Measurements from ENCODE around the gene TMCC3.
"Not testable (repeated sequence)": the region's sequence is repeated elsewhere in the genome, so short reads cannot be mapped to it uniquely, and the experiment has no call there.

The TMCC3 gene

DNA sequence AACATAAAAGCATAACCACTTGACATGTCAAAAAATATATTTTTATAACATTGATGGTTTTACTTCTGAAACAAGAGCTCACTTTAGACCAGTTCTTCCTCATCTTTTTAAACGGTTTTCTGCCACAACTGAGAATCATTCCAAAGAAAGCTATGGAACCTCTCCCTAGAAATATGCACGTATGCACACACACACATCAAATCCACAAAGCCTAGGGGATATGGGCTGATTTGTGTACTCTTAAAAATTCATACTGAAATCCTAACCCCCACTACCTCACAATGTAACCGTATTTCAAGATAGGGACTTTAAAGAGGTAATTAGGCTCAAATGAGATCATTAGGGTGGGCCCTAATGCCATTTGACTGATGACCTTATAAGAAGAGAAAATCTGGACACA lies 19.3 kb downstream of the TMCC3 start:
- DNase-seq, result no peak

DNA sequence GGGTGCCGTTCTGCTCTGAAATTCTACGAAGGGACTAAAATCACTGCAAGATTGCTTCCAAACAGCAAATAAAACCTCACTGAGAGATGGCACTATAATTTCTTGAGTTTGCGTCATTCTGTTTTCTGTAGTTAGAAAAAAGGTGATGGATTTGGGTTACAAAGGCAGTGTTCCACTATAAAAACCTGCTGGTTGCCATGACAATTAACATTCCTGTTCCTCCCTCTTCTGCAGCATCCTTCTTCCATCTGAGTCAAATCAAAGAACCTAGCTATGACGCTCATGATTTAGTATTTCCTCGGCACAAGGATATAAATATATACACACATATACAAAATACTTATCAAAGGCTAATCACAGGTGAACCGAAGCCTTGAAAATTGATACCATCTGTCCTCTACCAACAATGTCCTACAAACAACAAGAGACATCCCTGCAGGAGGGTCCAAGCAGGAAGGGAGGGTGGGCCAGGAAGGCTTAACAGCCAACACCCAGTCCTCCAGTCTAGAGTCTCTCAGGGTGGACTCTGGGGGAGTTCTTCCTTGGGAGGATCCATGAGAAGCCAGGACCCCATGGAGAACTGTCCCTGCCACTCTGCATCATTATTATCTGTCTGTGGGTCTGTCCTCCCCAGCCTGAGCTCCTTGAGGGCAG lies 21.4 kb downstream of the TMCC3 start:
- DNase-seq, result no peak

DNA sequence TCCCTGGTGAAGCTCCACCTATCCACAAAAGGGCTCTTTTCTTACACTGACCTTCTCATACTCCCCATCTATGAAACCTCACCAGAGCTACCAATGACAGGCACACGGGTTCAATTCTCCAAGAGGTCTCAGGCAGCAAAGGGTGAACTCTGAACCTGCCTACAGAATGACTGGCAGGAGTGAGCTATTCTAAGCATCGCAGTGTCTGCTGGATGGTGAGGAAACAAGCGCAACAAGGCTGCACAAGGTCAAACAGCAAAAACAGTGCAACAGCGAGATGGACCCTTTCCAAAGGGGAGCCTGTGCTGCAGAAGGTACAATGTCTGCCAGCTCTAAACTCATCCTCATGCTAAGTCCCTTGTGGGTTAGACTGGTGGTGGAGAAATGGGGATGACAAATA lies 22.0 kb downstream of the TMCC3 start:
- no peak for DNase-seq

DNA sequence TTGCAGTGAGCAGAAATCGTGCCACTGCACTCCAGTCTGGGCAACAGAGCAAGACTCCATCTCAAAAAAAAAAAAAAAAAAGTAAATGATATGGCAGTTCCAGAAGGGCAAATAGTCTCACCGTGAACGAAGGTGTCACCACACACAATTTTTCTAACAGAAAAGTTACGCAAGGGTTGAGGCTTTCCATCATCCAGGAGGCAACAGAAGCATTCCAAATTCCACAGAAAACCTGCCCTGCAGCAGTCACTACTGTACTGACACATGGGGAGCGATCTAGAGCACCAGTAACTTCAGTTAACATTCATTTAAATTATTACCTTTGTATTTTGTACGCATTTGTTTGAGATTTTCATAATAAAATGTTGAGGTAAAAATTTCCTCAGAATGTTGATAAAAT lies 24.8 kb downstream of the TMCC3 start:
- no peak for DNase-seq

DNA sequence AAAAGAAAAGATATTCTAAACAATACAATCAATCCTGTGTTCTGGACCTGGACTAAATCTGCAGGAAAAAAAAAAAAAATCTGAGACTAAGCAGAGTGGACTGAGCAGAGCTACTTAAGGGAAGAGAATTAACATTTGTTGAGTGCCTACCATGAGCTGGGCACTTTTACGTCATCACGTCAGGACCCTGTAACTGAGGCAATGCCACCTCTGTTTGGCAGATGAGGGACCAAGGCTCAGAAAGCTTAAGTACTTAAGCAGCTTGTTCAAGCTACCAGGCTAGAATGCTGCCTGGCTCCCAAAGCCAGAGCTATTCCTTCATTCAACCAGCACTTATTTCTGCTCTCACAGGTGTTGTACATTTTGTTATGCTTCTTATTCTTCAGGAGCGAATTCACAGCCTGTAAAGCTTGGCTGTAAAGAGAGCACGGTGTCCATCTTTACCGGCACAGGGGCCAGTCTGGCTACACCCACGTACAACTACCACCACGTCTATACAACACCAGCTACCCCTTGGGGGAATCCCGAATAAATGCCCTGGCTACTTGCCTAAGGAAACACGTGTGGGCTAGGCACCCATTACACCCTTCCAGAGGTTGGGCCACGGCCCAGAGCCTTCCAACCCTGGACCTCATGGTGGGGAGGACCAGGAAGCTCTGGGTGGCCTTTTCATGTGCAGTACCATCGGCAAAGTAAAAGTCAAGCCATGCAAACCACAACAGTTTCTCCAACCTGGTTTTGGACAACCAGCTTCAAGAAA lies 27.0 kb downstream of the TMCC3 start:
- DNase-seq, result no peak

DNA sequence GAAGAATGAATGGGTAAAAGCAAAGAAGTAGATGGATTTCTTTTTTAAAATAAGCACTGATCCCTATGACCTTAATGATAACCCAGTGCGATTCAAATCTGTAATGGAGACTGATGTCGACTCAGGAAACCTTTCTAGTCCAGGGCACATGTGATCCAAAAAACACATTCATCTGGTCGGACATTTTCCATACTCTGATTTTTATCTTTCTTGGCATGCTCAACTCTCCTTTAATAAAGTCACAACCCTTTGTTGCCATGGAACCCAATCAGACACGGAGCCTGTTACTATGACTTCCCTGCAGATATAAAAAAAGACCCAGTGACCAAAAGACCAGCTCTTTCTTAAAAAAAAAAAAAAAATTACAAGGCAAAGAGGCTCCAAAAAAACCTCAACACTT lies 27.9 kb downstream of the TMCC3 start:
- DNase-seq, result no peak

DNA sequence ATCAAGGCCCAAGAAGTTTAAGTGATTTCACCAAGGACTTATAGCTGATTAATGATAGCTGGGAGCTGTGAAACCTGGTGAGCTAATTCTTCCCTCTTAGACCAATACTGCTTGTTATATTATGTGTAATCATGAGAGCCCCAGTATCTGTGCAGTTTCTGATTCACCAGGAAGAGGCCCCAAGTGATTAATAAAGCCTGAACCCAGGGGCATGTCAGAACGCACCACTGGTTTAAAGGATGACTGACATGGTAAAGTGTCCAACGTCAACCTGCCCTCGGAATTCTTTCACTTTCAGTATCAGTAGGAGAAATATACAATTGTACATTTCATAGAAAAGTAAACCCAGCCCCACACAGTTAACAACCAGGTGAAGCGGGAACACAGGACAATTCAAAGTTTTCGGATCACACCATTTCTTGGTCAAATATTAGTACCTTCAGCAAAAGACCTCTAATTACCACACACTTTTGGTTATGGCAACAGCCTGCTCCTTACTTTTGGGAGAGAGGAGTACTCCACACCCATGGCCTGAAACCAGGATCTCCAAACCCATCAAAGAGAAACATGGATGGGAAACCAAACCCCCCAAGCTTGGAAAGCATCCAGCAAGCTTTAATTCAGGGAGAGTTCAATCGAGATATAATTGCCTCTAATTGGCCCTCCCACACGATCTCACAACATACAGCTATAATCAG lies 28.5 kb downstream of the TMCC3 start:
- no peak for DNase-seq

DNA sequence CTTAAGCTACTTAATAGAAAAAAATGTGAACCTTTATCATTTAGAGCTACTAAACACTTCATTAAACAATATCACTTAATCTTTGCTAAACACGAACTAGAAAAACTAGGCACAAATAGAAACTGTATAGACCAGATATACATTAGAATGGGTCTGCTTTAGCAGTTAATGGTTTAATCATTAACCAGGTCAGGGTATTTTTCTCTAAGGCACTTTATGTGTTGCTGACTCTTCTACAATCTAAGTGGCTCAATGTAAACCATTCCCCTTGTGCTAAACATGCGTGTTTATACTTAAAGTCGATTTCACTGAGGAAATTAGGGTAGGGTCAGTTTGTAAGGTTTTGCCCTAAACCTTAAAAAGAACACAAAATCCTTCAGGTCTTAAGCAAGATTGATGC lies 29.7 kb downstream of the TMCC3 start:
- DNase-seq, result no peak

DNA sequence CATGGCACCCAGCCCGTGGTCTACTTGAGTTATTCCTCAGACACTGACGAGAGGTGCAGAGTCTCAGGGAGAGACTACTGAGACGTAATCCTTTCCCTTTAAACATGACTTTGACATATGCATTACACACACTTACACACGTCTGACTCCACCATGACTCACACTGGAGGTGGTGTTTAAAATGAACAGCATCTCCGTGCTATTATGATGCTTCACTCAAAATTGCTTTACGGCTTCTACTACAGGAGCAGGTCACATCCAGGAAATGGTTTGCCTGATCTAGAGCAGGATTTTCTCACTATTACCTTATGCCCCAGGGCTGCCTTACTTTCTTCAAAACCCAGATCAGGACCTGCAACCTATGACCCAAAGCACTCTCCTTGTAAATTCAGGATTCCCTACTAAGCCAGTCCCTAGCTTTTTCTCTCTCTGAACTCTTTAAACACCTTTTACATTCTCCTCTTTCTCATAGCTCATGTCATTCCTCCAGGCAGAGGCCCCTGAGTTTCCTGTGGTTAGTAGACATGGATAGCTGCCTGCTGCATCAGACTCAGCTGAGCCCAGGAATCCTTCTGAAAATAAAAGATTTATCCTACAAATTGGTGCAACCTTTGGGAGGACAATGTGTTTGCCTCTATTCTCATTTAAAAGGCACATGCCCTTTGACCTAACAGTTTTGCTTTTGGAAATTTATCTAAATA lies 31.2 kb downstream of the TMCC3 start:
- no peak for DNase-seq

DNA sequence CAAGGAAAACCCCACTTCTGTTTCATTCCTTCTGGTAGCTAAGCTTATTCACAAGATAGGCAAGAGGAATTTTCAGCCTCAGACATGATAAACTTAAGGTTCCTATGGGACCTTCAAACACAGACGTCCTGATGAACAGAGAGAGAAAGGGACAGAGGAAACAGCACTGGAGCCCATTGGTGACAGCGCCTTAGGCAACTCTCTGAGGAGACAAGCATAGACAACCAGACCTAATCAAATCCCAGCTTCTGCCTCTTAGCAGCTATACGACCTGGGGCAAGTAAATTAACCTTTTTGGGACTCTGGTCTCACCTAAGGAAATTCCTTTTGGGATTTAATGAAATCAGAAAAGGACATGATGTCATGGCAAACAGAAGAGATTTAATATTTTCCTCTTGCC lies 33.3 kb downstream of the TMCC3 start:
- no peak for DNase-seq

DNA sequence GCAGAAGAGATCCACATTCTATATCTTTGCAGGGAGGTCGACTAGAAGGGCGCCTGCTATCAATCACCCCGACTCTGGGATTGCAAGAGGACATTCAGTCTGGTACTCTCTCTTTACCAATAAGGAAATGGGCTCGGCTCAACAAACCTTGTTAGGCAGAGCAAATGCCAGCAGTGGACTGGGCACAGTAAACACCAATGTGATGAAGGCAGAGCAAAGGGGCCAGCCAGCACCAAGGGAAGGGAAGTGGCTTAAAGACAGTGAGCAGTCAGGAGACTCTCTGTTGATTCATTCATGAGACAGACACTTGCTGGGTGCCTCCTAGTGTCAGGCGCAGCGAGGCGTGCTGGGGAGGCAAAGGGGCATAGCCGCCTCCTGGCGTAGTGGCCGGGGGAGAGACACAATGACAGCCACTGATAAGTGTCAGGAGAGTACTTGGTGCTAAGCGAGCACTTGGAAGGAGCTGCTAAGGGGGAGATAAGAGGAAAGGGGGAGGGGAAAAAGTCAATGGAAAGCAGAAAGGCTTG lies 34.1 kb downstream of the TMCC3 start:
- no peak for DNase-seq

DNA sequence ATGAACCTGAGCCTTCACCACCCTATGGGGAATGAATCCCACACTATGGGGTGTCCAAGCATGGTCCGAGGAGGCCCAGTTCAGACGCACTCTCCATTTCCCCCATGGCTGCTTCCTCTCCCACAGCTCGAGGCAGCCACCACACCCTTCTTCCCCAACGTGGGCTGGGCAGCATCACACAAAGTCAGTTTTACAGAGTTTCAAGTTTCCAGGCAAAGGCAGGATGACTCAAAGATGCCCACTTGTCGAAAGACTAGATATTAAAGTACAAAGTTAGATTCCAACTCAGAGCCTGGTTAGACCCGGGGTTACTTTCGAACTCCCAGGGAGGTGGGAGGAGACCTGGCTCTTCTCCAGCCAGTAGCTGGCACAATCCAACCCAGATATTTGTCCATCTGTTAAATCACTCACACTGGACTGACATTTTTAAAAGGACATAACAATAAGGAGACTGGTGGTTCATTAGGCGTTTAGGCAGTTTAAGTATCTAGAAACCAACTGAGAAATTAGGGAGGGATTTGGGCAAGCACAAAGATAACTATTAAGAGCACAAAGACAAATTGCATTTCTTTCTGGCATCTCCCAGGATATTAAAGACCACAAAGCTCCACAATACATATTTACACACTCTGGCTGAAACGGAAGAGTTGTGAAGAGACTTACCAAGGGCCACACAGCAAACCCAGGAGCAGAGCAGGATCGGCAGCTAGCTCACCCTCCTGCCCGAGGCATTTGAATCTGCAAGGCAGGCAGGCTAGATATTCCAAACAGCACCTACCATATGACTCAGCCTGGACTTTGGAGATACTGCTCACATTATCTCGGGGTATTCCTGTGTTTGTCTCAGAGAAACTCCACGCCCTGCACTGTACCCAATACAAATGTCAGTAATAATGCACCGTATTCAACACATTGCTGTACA lies 34.8 kb downstream of the TMCC3 start:
- no peak for DNase-seq

DNA sequence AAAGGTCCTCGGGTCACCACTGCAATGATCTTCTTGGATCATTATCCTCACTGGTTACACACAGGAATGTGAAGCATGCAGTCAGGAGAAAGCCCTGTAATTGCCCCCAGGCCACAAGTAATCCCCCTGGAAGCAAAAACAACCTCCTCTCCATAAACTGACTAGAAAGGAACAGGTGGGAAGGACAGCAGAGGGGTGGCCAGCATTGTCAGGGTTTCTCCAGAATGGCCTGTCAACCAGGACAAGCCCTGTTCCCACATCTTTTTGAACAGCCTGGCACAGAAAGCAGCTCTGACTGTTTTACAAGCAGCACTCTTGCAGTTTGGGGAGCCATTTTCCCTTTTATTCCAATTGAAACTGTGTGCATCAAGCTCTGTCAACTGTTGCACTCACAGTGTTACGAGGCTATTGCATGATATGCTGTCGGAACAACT lies 36.1 kb downstream of the TMCC3 start:
- no peak for DNase-seq

DNA sequence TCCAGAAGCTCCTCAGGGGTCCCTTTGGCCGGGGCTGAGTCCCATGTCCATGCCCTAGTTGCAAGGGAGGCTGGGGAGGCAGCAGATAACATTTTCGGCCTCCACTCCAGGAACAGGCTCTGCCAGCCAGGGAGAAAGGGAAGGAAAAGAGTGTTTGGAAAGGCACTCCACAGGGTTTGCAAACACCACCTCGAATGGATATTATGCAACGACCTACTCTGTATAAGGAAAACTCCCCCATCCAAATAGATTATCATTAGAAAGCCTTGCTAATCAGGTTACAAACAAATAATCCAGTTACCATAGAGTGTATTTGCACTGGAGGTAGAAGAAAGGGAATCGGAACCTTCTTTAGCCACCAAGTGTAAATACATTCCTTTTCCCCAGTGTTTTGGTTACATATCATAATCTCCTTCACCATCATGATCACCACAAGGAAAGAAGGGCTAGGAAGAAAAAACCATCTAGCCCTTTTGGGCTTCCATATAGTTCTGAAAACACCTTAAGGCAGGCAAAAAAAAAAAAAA lies 40.4 kb downstream of the TMCC3 start:
- DNase-seq, result no peak

DNA sequence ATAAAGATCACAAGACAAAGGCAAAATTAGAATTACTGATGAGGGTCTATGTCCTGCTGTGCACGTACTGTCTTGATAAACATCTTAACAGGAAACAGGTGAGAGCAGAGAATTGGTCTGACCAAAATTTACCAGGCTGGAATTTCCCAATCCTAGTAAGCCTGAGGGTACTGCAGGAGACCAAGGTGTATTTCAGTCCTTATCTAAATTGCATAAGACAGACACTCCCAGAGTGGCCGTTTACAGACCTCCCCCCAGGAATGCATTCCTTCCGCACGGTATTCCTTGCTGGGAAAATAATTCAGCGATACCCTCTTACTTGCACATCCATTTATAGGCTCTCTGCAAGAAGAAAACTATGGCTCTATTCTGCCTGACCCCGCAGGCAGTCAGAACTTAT lies 43.5 kb downstream of the TMCC3 start:
- not testable (repeated sequence) for DNase-seq

DNA sequence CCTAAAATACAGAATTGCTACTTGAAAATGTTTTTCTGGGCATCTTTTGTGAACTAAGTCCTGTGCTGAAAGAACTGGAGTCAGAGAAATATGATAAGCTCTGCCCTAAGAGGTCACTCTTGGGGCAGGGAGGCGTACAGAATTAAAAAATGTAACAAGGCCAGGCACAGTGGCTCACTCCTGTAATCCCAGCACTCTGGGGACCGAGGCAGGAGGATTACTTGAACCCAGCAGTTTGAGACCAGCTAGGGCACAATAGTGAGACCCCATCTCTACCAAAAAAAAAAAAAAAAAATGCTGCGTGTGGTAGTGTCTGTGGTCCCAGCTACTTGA lies 46.0 kb downstream of the TMCC3 start:
- no peak for DNase-seq

DNA sequence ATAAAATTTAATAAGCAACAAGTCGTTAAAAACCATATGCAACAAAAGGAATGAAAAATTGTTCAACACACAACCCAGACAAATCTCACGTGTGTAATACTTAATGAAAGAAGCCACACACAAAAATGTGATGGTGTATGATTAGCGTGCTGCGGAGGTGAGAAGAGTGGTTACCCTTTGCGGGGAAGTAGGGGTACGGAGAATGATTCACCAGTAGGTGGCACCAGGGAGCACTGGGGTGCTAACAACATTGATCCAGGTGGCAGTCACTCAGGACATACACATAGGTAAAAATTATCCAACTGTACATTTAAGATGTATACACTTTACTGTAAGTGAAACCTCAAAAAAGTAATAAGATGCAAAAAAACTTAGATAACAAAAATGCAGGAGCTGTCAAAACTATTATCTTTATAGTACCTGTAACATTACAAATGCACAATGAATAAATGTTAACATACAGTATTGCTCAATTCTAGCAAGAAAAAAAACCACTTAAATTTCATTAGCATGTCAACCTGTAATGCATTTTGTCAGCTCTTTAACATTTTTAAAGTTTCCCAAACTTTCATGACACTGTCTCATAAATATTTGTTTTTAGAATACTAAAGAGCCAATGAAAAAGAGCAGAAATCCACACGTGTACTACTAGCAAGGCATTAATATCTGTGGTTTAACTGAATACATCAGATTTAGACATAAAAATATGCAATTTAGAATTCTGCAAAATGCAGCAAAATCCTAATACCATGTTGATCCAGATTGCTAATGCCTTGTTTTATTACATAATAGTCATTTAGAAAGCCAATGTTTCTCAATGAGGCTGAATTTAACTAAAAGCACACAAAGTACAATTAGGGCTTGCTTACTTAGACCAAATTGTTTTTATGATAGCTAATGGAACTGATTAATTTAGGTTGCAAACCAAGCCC lies 46.7 kb downstream of the TMCC3 start:
- peak; percentile 25 for DNase-seq

DNA sequence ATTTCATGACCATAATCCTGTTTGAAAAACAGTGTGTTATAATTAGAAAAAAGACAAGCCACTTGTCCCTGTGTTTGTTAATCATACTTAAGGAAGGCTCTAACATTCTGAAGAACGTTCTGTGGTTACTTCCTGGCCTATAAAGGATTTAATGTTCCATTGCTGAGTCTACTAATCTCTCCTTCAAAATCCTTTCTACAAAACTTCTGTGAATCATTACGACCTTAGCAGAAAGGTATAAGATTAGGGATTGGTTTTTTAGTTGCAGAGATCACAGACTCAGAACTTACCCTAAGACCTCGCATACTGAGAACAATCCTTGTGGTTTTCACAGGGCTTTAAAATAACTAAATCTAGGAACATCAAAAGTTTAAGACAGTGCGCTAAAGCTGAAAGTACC lies 48.3 kb downstream of the TMCC3 start:
- DNase-seq, result no peak

DNA sequence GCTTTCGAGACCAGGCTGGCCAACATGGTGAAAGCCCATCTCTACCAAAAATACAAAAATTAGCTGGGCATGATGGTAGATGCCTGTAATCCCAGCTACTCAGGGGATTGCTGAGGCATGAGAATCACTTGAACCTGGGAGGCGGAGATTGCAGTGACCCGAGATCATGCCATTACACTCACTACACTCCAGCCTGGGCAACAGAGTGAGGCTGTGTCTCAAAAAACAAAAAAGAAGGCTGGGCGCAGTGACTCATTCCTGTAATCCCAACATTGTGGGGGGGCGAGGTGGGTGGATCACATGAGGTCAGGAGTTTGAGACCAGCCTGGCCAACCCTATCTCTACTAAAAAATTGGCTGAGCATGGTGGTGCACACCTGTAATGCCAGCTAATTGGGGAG lies 49.0 kb downstream of the TMCC3 start:
- not testable (repeated sequence) for DNase-seq

DNA sequence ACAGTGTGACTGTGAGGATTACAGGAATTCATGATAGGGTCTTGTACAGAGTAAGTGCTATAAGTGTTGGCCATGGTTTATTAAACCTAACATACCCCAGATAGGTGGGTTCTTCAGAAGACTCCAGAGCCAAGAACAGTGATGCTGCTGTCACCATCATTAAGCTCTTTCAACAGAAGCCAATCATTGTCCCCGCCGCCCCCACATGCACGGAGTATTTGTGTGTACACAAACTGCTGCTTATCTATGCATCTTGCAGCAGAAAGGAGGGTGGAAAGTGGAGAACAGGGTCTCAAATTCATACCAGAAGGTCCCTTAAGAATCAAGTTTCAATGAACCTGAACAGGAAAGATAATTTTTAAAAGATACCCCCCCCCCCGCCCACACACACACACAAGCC lies 51.2 kb downstream of the TMCC3 start:
- no peak for DNase-seq

DNA sequence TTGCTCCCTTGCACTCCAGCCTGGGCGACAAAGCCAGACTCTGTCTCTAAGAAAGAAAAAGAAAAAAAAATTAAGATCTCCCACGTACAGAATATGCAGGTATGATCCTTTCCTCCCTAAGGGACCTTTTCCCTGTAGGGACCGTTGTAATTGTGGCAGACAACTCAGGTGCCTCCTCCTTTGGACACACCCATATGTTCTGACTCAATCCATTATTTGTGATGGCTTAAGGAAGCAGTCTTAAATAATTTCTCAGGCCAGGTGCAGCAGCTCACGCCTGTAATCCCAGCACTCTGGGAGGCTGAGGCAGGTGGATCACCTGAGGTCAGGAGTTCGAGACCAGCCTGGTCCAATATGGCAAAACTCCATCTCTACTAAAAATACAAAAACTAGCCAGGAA lies 53.1 kb downstream of the TMCC3 start:
- DNase-seq, result no peak
